Hepatocyte (in vitro differentiated cells): ENCODE results near the gene EIF2B4.

ENCODE experiments used
- EZH2 ChIP-seq: fragments of 200-600 bp; sonication (generic); IDR thresholded peaks from 2 replicates; pipeline ENCODE4 v1.6.1; 2016; ENCODE audit warnings: antibody characterized with exemption, mild to moderate bottlenecking, borderline replicate concordance
- EZH2phosphoT487 ChIP-seq: fragments of 200-600 bp; sonication (generic); IDR thresholded peaks from one replicate; pipeline ENCODE4 v1.6.1; 2018; ENCODE audit warnings: antibody characterized with exemption, mild to moderate bottlenecking, low read depth, moderate library complexity; ENCODE audit not compliant: unreplicated experiment, severe bottlenecking
- TF ChIP-seq, protein P1 (sequence below): fragments of 200-600 bp; sonication (generic); IDR thresholded peaks from 2 replicates; pipeline ENCODE4 v1.5.1; 2016; ENCODE audit warnings: antibody characterized with exemption, mild to moderate bottlenecking; ENCODE audit not compliant: poor library complexity

DNA sequence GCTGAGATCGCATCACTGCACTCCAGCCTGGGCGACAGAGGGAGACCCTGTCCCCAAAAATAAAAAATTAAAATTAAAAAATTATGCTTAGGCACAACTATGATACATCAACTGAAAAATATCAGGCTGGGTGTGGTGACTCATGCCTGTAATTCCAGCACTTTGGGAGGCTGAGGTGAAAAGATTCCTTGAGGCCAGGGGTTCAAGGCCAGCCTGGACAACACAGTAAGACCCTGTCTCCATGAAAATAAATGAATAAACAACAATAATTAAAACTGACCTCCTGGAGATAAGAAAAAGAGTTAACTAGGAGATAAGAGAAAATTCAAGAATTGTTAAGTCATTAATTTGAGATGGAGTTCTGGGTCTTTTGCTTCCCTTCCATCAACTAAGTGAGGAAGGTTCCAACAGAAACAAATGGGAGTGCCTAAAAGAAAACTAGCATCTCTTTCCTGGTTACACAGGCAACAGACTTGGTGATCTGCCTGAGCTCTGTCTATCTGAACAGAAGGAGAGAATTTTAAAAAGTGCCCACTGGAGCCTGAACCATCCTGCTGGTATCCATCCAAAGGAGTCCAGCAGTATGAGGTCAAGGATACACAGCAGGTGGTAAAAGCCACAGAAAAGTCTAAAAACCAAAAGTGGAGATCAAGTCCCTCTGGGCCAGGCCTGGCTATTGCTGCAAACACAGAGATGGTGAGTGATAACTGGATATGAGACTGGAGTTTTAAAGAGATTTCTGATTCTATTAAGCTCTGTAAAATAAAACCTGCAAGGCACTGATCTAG is 30.4 kb upstream of the EIF2B4 start:
- TF ChIP-seq EZH2 (no peak), EZH2phosphoT487 (no peak)
- TF ChIP-seq, protein P1, sequence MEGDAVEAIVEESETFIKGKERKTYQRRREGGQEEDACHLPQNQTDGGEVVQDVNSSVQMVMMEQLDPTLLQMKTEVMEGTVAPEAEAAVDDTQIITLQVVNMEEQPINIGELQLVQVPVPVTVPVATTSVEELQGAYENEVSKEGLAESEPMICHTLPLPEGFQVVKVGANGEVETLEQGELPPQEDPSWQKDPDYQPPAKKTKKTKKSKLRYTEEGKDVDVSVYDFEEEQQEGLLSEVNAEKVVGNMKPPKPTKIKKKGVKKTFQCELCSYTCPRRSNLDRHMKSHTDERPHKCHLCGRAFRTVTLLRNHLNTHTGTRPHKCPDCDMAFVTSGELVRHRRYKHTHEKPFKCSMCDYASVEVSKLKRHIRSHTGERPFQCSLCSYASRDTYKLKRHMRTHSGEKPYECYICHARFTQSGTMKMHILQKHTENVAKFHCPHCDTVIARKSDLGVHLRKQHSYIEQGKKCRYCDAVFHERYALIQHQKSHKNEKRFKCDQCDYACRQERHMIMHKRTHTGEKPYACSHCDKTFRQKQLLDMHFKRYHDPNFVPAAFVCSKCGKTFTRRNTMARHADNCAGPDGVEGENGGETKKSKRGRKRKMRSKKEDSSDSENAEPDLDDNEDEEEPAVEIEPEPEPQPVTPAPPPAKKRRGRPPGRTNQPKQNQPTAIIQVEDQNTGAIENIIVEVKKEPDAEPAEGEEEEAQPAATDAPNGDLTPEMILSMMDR: no peak
